Hepatocyte (in vitro differentiated cells): ENCODE data around the gene ZCCHC24.

Experiments used
- EZH2 ChIP-seq: fragments of 200-600 bp; sonication (generic); IDR thresholded peaks from 2 replicates; pipeline ENCODE4 v1.6.1; 2016; ENCODE audit warnings: antibody characterized with exemption, mild to moderate bottlenecking, borderline replicate concordance
- EZH2phosphoT487 ChIP-seq: fragments of 200-600 bp; sonication (generic); IDR thresholded peaks from one replicate; pipeline ENCODE4 v1.6.1; 2018; ENCODE audit warnings: antibody characterized with exemption, mild to moderate bottlenecking, low read depth, moderate library complexity; ENCODE audit not compliant: unreplicated experiment, severe bottlenecking
- TF ChIP-seq, protein P1 (sequence below): fragments of 200-600 bp; sonication (generic); IDR thresholded peaks from 2 replicates; pipeline ENCODE4 v1.5.1; 2016; ENCODE audit warnings: antibody characterized with exemption, mild to moderate bottlenecking; ENCODE audit not compliant: poor library complexity

DNA sequence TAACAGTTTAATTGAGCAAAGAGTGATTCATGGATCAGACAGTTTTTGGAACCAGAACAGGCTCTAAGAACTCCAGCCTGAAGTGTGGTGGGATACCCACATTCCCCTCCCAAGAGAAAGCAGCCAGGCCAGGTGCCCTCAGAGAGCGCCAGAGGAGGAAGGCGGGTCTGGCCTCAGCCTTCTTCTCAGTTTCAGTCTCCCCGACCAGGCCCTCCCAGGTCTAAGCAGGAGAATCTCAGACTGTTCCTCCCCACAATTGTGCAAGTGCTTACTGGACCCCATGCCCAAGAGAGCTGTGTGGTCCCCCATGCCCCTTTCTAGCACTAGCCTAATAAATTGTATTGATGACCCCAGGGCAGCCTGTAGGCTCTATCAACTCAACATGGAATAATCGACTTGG is 72.6 kb downstream of the ZCCHC24 start:
- TF ChIP-seq, protein P1, sequence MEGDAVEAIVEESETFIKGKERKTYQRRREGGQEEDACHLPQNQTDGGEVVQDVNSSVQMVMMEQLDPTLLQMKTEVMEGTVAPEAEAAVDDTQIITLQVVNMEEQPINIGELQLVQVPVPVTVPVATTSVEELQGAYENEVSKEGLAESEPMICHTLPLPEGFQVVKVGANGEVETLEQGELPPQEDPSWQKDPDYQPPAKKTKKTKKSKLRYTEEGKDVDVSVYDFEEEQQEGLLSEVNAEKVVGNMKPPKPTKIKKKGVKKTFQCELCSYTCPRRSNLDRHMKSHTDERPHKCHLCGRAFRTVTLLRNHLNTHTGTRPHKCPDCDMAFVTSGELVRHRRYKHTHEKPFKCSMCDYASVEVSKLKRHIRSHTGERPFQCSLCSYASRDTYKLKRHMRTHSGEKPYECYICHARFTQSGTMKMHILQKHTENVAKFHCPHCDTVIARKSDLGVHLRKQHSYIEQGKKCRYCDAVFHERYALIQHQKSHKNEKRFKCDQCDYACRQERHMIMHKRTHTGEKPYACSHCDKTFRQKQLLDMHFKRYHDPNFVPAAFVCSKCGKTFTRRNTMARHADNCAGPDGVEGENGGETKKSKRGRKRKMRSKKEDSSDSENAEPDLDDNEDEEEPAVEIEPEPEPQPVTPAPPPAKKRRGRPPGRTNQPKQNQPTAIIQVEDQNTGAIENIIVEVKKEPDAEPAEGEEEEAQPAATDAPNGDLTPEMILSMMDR, result no peak
- TF ChIP-seq EZH2phosphoT487 (no peak), EZH2 (no peak)
